Epithelial cell of proximal tubule (primary cell): Measurements from ENCODE around the gene SNX30. TPM values are rescaled to one million over a fixed set of nuclear protein-coding genes. Genes with fewer than 3 reads are reported as not detected.

Source experiments
- DNase-seq: peaks from one replicate; pipeline ENCODE4 v3.0.0-alpha.2; 2011; ENCODE audit warnings: low read depth
- H3K4me3 ChIP-seq: 2 replicates; pipeline ENCODE4 v1.5.1; 2011; ENCODE audit warnings: low read depth, mild to moderate bottlenecking, low read length
- CTCF ChIP-seq: conservative IDR thresholded peaks from 2 replicates; pipeline ENCODE4 v1.5.1; 2012; ENCODE audit warnings: low read depth, mild to moderate bottlenecking, low read length
- total RNA-seq: library from RNA; depleted of rRNA; stranded (reverse); fragments of >200 nt; gene quantifications from 2 replicates; pipeline ENCODE4 v1.2.3, GENCODE V29; 2015

Gene SNX30
- total RNA-seq, 1 donor from 2014 or later = 6.9 TPM

- H3K4me3 ChIP-seq = no peak overlapping the region
- no peak for DNase-seq
- no peak for TF ChIP-seq CTCF
Measured at GRCh38 chr9:112854657-112855056, 104.1 kb downstream of the SNX30 start.

- H3K4me3 ChIP-seq = no peak overlapping the region
- no peak for TF ChIP-seq CTCF
- no peak for DNase-seq
Measured at GRCh38 chr9:112856200-112856599, 105.6 kb downstream of the SNX30 start.

- no peak overlapping the region for H3K4me3 ChIP-seq
- DNase-seq = no peak
- no peak for TF ChIP-seq CTCF
Measured at GRCh38 chr9:112856843-112857242, 106.3 kb downstream of the SNX30 start.

- no peak overlapping the region for H3K4me3 ChIP-seq
- no peak for TF ChIP-seq CTCF
- no peak for DNase-seq
Measured at GRCh38 chr9:112858005-112858404, 107.4 kb downstream of the SNX30 start.

- DNase-seq = no peak
- TF ChIP-seq CTCF = no peak
Measured at GRCh38 chr9:112858625-112859147, 108.1 kb downstream of the SNX30 start.

GRCh38 chr9:112860451-112860850 is 109.9 kb downstream of the SNX30 start:
- TF ChIP-seq CTCF = no peak
- no peak for DNase-seq

More at GRCh38 chr9:112858625-112859147, 108.1 kb downstream of the SNX30 start:
- H3K4me3 ChIP-seq = no peak overlapping the region

GRCh38 chr9:112861155-112861554 is 110.6 kb downstream of the SNX30 start:
- no peak for DNase-seq
- H3K4me3 ChIP-seq = no peak overlapping the region
- no peak for TF ChIP-seq CTCF

More at GRCh38 chr9:112860451-112860850, 109.9 kb downstream of the SNX30 start:
- no peak overlapping the region for H3K4me3 ChIP-seq
